Thyroid gland (tissue), 4 donors: ENCODE results near the gene GNS. TPM values are rescaled to one million over a fixed set of nuclear protein-coding genes. Genes with fewer than 3 reads are reported as not detected.

Source experiments
- DNase-seq, 2 donors: peaks; one replicate each; pipeline ENCODE4 v3.0.0-alpha.2; 2019
- H3K27ac ChIP-seq, 3 donors: fragments of 200-600 bp; sonication (generic); 1 replicate in 2 of 3; 2 replicates in 1 of 3; pipeline ENCODE4 v1.5.1; 2016 to 2019; ENCODE audit warnings: mild to moderate bottlenecking in 1 of 3, moderate library complexity in 1 of 3
- H3K27me3 ChIP-seq: fragments of 200-600 bp; sonication (generic); one replicate; pipeline ENCODE4 v1.5.1; 2019
- H3K36me3 ChIP-seq, 2 donors: fragments of 200-600 bp; sonication (generic); one replicate each; pipeline ENCODE4 v1.5.1; 2016 to 2019
- H3K4me1 ChIP-seq, 2 donors: fragments of 200-600 bp; sonication (generic); one replicate each; pipeline ENCODE4 v1.5.1; 2017 to 2019
- H3K4me3 ChIP-seq, 3 donors: fragments of 200-600 bp; sonication (generic); replicated peaks in 1 of 3; 1 replicate in 2 of 3; 2 replicates in 1 of 3; pipeline ENCODE4 v1.5.1; 2016; ENCODE audit warnings: mild to moderate bottlenecking in 1 of 3
- H3K9me3 ChIP-seq: fragments of 200-600 bp; sonication (generic); one replicate; pipeline ENCODE4 v1.5.1; 2017
- CTCF ChIP-seq, 6 experiments: fragments of 200-600 bp in 3 of 6; fragments of 450-650 bp in 3 of 6; sonication (generic) in 3 of 6; IDR thresholded peaks; one replicate each; pipeline ENCODE4 v1.5.1; 2016 to 2019; ENCODE audit warnings: antibody characterized with exemption in 6 of 6, mild to moderate bottlenecking in 2 of 6, inconsistent platforms in 1 of 6, moderate library complexity in 1 of 6
- POLR2A ChIP-seq, 2 donors: fragments of 450-650 bp; IDR thresholded peaks; one replicate each; pipeline ENCODE4 v1.6.1; 2017; ENCODE audit warnings: antibody characterized with exemption in 2 of 2, mild to moderate bottlenecking in 2 of 2, moderate library complexity in 1 of 2
- WGBS, 2 donors: methylation state at CpG; one replicate each; pipeline ENCODE4 v1.1.5; 2017; 5-methylcytosine and 5-hydroxymethylcytosine counted together
- intact Hi-C: fragments of 100-400 bp; cut with DNase I; formaldehyde crosslinking; loops from one replicate; pipeline ENCODE4 v1.15.1; 2023
- total RNA-seq, 4 donors: library from RNA; depleted of rRNA; stranded (reverse); fragments of >200 nt; gene quantifications; one replicate each; pipeline ENCODE4 v1.2.3, GENCODE V29; 2016

Gene GNS
- total RNA-seq, 4 donors from 2014 or later, result 130 to 174 (median 160) TPM

GRCh38 chr12:64796205-64796845 is 37.1 kb upstream of the GNS start:
- Histone ChIP-seq H3K4me3 (no peak overlapping the region), H3K27me3 (no peaks in the 10 kb centered on the region), H3K4me1 (peaks cover 0 to 16% of the 10 kb centered on the region in 2 donors), H3K9me3 (no peaks in the 10 kb centered on the region), H3K27ac (peak overlapping the region; percentile 14 to 50 (median 48)), H3K36me3 (no peaks in the 10 kb centered on the region)
- peak; percentile 53 to 69 for DNase-seq
- TF ChIP-seq CTCF (IDR thresholded peaks at IDR 0.05) (peak; percentile 57 to 87 (median 68)), POLR2A (IDR thresholded peaks at IDR 0.05) (no peak)
- 55 to 59% methylated on average over 5 of the region's 5 CpGs for WGBS, 2 donors
- intact Hi-C loops, result no loop called here

GRCh38 chr12:64794305-64794704 is 35.1 kb upstream of the GNS start:
- TF ChIP-seq POLR2A (IDR thresholded peaks at IDR 0.05) (no peak), CTCF (IDR thresholded peaks at IDR 0.05) (no peak)
- H3K4me3 ChIP-seq, result no peak overlapping the region
- WGBS, 2 donors, result 78 to 84% methylated on average over 3 of the region's 3 CpGs
- H3K27me3 ChIP-seq, result no peaks in the 10 kb centered on the region
- no peaks in the 10 kb centered on the region for H3K9me3 ChIP-seq
- no peak overlapping the region for H3K27ac ChIP-seq
- no peak for DNase-seq
- intact Hi-C loops, result no loop called here
- H3K36me3 ChIP-seq, result no peaks in the 10 kb centered on the region
- H3K4me1 ChIP-seq, result peaks cover 0 to 16% of the 10 kb centered on the region in 2 donors

GRCh38 chr12:64793610-64794009 is 34.4 kb upstream of the GNS start:
- WGBS, 2 donors, result 66 to 69% methylated on average over 3 of the region's 3 CpGs
- Histone ChIP-seq H3K9me3 (no peaks in the 10 kb centered on the region), H3K4me1 (peaks cover 0 to 16% of the 10 kb centered on the region in 2 donors), H3K27ac (no peak overlapping the region), H3K27me3 (no peaks in the 10 kb centered on the region), H3K36me3 (no peaks in the 10 kb centered on the region), H3K4me3 (no peak overlapping the region)
- no peak for TF ChIP-seq POLR2A (IDR thresholded peaks at IDR 0.05)
- no peak for TF ChIP-seq CTCF (IDR thresholded peaks at IDR 0.05)
- intact Hi-C loops, result no loop called here
- DNase-seq, result no peak

DNA sequence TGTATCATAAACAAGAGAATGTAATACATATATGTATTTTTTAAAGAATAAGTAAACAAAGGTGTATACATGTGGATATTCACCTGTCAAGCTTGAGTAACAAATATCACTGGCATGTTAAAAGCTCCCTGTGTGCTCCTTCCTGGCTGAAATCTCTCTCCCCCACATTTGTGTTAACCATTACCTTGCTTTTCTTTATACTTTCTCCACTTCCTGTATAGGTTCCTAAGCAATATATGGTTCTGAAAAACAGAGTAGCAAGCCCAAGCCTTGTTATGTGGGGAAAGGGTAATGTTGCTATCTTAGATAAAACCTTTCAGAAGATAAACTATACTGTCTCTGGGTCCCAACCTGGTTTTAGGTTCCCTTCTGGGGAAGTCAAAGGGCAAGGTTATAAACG is 32.9 kb upstream of the GNS start:
- H3K27me3 ChIP-seq, result no peaks in the 10 kb centered on the region
- H3K4me3 ChIP-seq, result no peak overlapping the region
- TF ChIP-seq POLR2A (IDR thresholded peaks at IDR 0.05), result no peak
- no peak for TF ChIP-seq CTCF (IDR thresholded peaks at IDR 0.05)
- intact Hi-C loops, result no loop called here
- H3K27ac ChIP-seq, result no peak overlapping the region
- 75 to 89% methylated on average over 1 of the region's 1 CpG for WGBS, 2 donors
- H3K4me1 ChIP-seq, result peaks cover 0 to 15% of the 10 kb centered on the region in 2 donors
- no peaks in the 10 kb centered on the region for H3K36me3 ChIP-seq
- no peaks in the 10 kb centered on the region for H3K9me3 ChIP-seq
- no peak for DNase-seq

GRCh38 chr12:64791036-64791435 is 31.8 kb upstream of the GNS start:
- H3K27ac ChIP-seq, result no peak overlapping the region
- intact Hi-C loops, result no loop called here
- peaks cover 0 to 6% of the 10 kb centered on the region in 2 donors for H3K4me1 ChIP-seq
- H3K36me3 ChIP-seq, result no peaks in the 10 kb centered on the region
- H3K4me3 ChIP-seq, result no peak overlapping the region
- DNase-seq, result no peak
- H3K27me3 ChIP-seq, result no peaks in the 10 kb centered on the region
- no peaks in the 10 kb centered on the region for H3K9me3 ChIP-seq
- TF ChIP-seq CTCF (IDR thresholded peaks at IDR 0.05) (no peak), POLR2A (IDR thresholded peaks at IDR 0.05) (no peak)
